Stimulated activated CD4-positive, alpha-beta T cell treated with anti-CD3 and anti-CD28 coated beads, Interleukin-15, amount 100 ng/mL, for 24 hours (primary cell): ENCODE results near the gene ANXA2.

ENCODE experiments used
- DNase-seq: peaks from one replicate; pipeline ENCODE4 v3.0.0-alpha.2; 2020

The ANXA2 gene

GRCh38 chr15:60386615-60387014 lies 11.2 kb downstream of the ANXA2 start:
- no peak for DNase-seq

- DNase-seq: no peak
Measured at GRCh38 chr15:60385620-60386552, 11.9 kb downstream of the ANXA2 start.

GRCh38 chr15:60384526-60385126 lies 13.2 kb downstream of the ANXA2 start:
- no peak for DNase-seq

- DNase-seq: no peak
Measured at GRCh38 chr15:60384053-60384452, 13.7 kb downstream of the ANXA2 start.

- DNase-seq: no peak
Measured at GRCh38 chr15:60382773-60383674, 14.8 kb downstream of the ANXA2 start.

- DNase-seq: no peak
Measured at GRCh38 chr15:60381148-60381788, 16.5 kb downstream of the ANXA2 start.

- DNase-seq: no peak
Measured at GRCh38 chr15:60379525-60380274, 18.1 kb downstream of the ANXA2 start.

- DNase-seq: no peak
Measured at GRCh38 chr15:60379185-60379524, 18.6 kb downstream of the ANXA2 start.

- no peak for DNase-seq
Measured at GRCh38 chr15:60376677-60377095, 21.1 kb downstream of the ANXA2 start.

GRCh38 chr15:60375306-60375705 lies 22.5 kb downstream of the ANXA2 start:
- no peak for DNase-seq

GRCh38 chr15:60374628-60375081 lies 23.1 kb downstream of the ANXA2 start:
- DNase-seq: no peak

- no peak for DNase-seq
Measured at GRCh38 chr15:60374209-60374608, 23.6 kb downstream of the ANXA2 start.

- DNase-seq: no peak
Measured at GRCh38 chr15:60373745-60374144, 24.0 kb downstream of the ANXA2 start.

GRCh38 chr15:60373327-60373726 lies 24.5 kb downstream of the ANXA2 start:
- DNase-seq: no peak

- no peak for DNase-seq
Measured at GRCh38 chr15:60372756-60373155, 25.0 kb downstream of the ANXA2 start.

- no peak for DNase-seq
Measured at GRCh38 chr15:60372227-60372626, 25.6 kb downstream of the ANXA2 start.

- peak; percentile 43 for DNase-seq
Measured at GRCh38 chr15:60371175-60372051, 26.4 kb downstream of the ANXA2 start.

GRCh38 chr15:60370869-60371136 lies 27.0 kb downstream of the ANXA2 start:
- DNase-seq: no peak

GRCh38 chr15:60370105-60370868 lies 27.5 kb downstream of the ANXA2 start:
- DNase-seq: no peak

GRCh38 chr15:60369696-60370095 lies 28.1 kb downstream of the ANXA2 start:
- DNase-seq: no peak

GRCh38 chr15:60364612-60364924 lies 33.2 kb downstream of the ANXA2 start:
- no peak for DNase-seq
